Activated naive CD4-positive, alpha-beta T cell treated with anti-CD3 and anti-CD28 coated beads, Interleukin-2, amount 10 ng/mL, durations not matched to agents 7 days and 5 days (primary cell): ENCODE data around the gene SMIM29.

Experiments
- CTCF ChIA-PET: fragments of 350-600 bp; sonication (Branson Sonifier 250); formaldehyde crosslinking; loops from one replicate; lab custom pipeline; 2021; ENCODE audit warnings: antibody characterized with exemption; lab: Charles Lee
- DNase-seq: peaks from one replicate; pipeline ENCODE4 v3.0.0-alpha.2; 2020
- H3K27ac Mint-ChIP-seq: one replicate; pipeline ENCODE4 v1.8.0; 2021; ENCODE audit warnings: mild to moderate bottlenecking, moderate library complexity, mixed read lengths
- H3K27me3 Mint-ChIP-seq: one replicate; pipeline ENCODE4 v1.8.0; 2021; ENCODE audit warnings: mild to moderate bottlenecking, mixed read lengths
- H3K36me3 Mint-ChIP-seq: one replicate; pipeline ENCODE4 v1.8.0; 2021; ENCODE audit warnings: mixed read lengths
- H3K4me1 Mint-ChIP-seq: one replicate; pipeline ENCODE4 v1.8.0; 2021; ENCODE audit warnings: mixed read lengths
- H3K4me3 Mint-ChIP-seq: one replicate; pipeline ENCODE4 v1.8.0; 2021; ENCODE audit warnings: mild to moderate bottlenecking, moderate library complexity, mixed read lengths
- H3K9me3 Mint-ChIP-seq: one replicate; pipeline ENCODE4 v1.8.0; 2021; ENCODE audit warnings: mixed read lengths

Gene SMIM29

GRCh38 chr6:34248727-34249468 is at the start of gene SMIM29:
Gene SMIM29, minus strand, starts transcription at chr6:34249006. Its CDS starts 1,215 bp downstream, at chr6:34247791.
- CTCF ChIA-PET, result interaction anchor here (0.8 to 5.6 kb wide), 21 partner anchors 47 to 360 kb away, joined by 3 to 106 read pairs (median 4); partner anchors contain the start of genes NUDT3 and RPS10
- peaks cover 51% of the 10 kb centered on the region for H3K4me1 Mint-ChIP-seq
- H3K27ac Mint-ChIP-seq, result peak within 1 kb of the TSS; percentile 96
- peaks cover 12% of the 10 kb centered on the region for H3K36me3 Mint-ChIP-seq
- no peaks in the 10 kb centered on the region for H3K9me3 Mint-ChIP-seq
- peak; percentile 98 for DNase-seq
- peaks cover 6% of the 10 kb centered on the region for H3K27me3 Mint-ChIP-seq
- H3K4me3 Mint-ChIP-seq, result peak within 1 kb of the TSS; percentile 96

- no peaks in the 10 kb centered on the region for H3K27me3 Mint-ChIP-seq
Measured at GRCh38 chr6:34295721-34296120, 46.9 kb upstream of the SMIM29 start.

GRCh38 chr6:34292954-34293353 is 44.1 kb upstream of the SMIM29 start:
- no peak for DNase-seq
- CTCF ChIA-PET, result no interaction called here
- H3K4me3 Mint-ChIP-seq, result no peak overlapping the region
- no peak overlapping the region for H3K27ac Mint-ChIP-seq
- H3K27me3 Mint-ChIP-seq, result no peaks in the 10 kb centered on the region
- H3K36me3 Mint-ChIP-seq, result peaks cover 24% of the 10 kb centered on the region
- H3K9me3 Mint-ChIP-seq, result no peaks in the 10 kb centered on the region
- peaks cover 26% of the 10 kb centered on the region for H3K4me1 Mint-ChIP-seq

More at GRCh38 chr6:34295721-34296120, 46.9 kb upstream of the SMIM29 start:
- DNase-seq, result no peak
- peak overlapping the region; percentile 34 for H3K27ac Mint-ChIP-seq
- H3K9me3 Mint-ChIP-seq, result no peaks in the 10 kb centered on the region
- CTCF ChIA-PET, result interaction anchor here (0.9 to 1.4 kb wide), 3 partner anchors 95 to 314 kb away, joined by 3 to 5 read pairs (median 3); no protein-coding TSS in a partner anchor
- H3K4me1 Mint-ChIP-seq, result peaks cover 12% of the 10 kb centered on the region
- no peak overlapping the region for H3K4me3 Mint-ChIP-seq
- H3K36me3 Mint-ChIP-seq, result peaks cover 16% of the 10 kb centered on the region

- Mint-ChIP-seq H3K9me3 (no peaks in the 10 kb centered on the region), H3K27ac (no peak overlapping the region), H3K27me3 (no peaks in the 10 kb centered on the region), H3K36me3 (peaks cover 37% of the 10 kb centered on the region), H3K4me3 (no peak overlapping the region), H3K4me1 (peaks cover 30% of the 10 kb centered on the region)
- CTCF ChIA-PET, result no interaction called here
- DNase-seq, result no peak
Measured at GRCh38 chr6:34289137-34289536, 40.3 kb upstream of the SMIM29 start.

GRCh38 chr6:34288581-34288980 is 39.8 kb upstream of the SMIM29 start:
- no peak overlapping the region for H3K4me3 Mint-ChIP-seq
- peaks cover 39% of the 10 kb centered on the region for H3K36me3 Mint-ChIP-seq

GRCh38 chr6:34285448-34286164 is 36.8 kb upstream of the SMIM29 start:
- no peak for DNase-seq
- peaks cover 32% of the 10 kb centered on the region for H3K4me1 Mint-ChIP-seq
- H3K27me3 Mint-ChIP-seq, result no peaks in the 10 kb centered on the region
- CTCF ChIA-PET, result no interaction called here
- H3K27ac Mint-ChIP-seq, result no peak overlapping the region
- H3K9me3 Mint-ChIP-seq, result no peaks in the 10 kb centered on the region
- peaks cover 31% of the 10 kb centered on the region for H3K36me3 Mint-ChIP-seq
- no peak overlapping the region for H3K4me3 Mint-ChIP-seq

More at GRCh38 chr6:34288581-34288980, 39.8 kb upstream of the SMIM29 start:
- Mint-ChIP-seq H3K27me3 (no peaks in the 10 kb centered on the region), H3K27ac (peak overlapping the region; percentile 25), H3K9me3 (no peaks in the 10 kb centered on the region), H3K4me1 (peaks cover 32% of the 10 kb centered on the region)
- CTCF ChIA-PET, result no interaction called here
- DNase-seq, result peak; percentile 48

GRCh38 chr6:34284563-34285447 is 36.0 kb upstream of the SMIM29 start:
- Mint-ChIP-seq H3K4me1 (peaks cover 31% of the 10 kb centered on the region), H3K9me3 (no peaks in the 10 kb centered on the region), H3K27ac (peak overlapping the region; percentile 56), H3K27me3 (no peaks in the 10 kb centered on the region), H3K4me3 (no peak overlapping the region), H3K36me3 (peaks cover 30% of the 10 kb centered on the region)
- CTCF ChIA-PET, result no interaction called here
- no peak for DNase-seq

GRCh38 chr6:34281702-34282334 is 33.0 kb upstream of the SMIM29 start:
- no peak overlapping the region for H3K4me3 Mint-ChIP-seq
- H3K9me3 Mint-ChIP-seq, result no peaks in the 10 kb centered on the region
- H3K27ac Mint-ChIP-seq, result no peak overlapping the region
- H3K4me1 Mint-ChIP-seq, result peaks cover 21% of the 10 kb centered on the region
- CTCF ChIA-PET, result no interaction called here
- no peak for DNase-seq
- H3K27me3 Mint-ChIP-seq, result no peaks in the 10 kb centered on the region
- peaks cover 24% of the 10 kb centered on the region for H3K36me3 Mint-ChIP-seq

- H3K4me1 Mint-ChIP-seq, result peaks cover 19% of the 10 kb centered on the region
- H3K36me3 Mint-ChIP-seq, result peaks cover 20% of the 10 kb centered on the region
- CTCF ChIA-PET, result interaction anchor here (0.7 kb wide), 1 partner anchor 55 kb away, joined by 4 read pairs; no protein-coding TSS in a partner anchor
- H3K27me3 Mint-ChIP-seq, result no peaks in the 10 kb centered on the region
- no peaks in the 10 kb centered on the region for H3K9me3 Mint-ChIP-seq
- no peak overlapping the region for H3K27ac Mint-ChIP-seq
- DNase-seq, result no peak
- H3K4me3 Mint-ChIP-seq, result no peak overlapping the region
Measured at GRCh38 chr6:34280216-34280615, 31.4 kb upstream of the SMIM29 start.

- Mint-ChIP-seq H3K4me1 (peaks cover 10% of the 10 kb centered on the region), H3K4me3 (no peak overlapping the region), H3K9me3 (no peaks in the 10 kb centered on the region), H3K27me3 (no peaks in the 10 kb centered on the region), H3K27ac (no peak overlapping the region), H3K36me3 (peaks cover 11% of the 10 kb centered on the region)
- CTCF ChIA-PET, result no interaction called here
- DNase-seq, result no peak
Measured at GRCh38 chr6:34278833-34279232, 30.0 kb upstream of the SMIM29 start.

- H3K9me3 Mint-ChIP-seq, result no peaks in the 10 kb centered on the region
- H3K27me3 Mint-ChIP-seq, result no peaks in the 10 kb centered on the region
- peaks cover 10% of the 10 kb centered on the region for H3K36me3 Mint-ChIP-seq
- H3K4me1 Mint-ChIP-seq, result peaks cover 9% of the 10 kb centered on the region
- H3K4me3 Mint-ChIP-seq, result no peak overlapping the region
- CTCF ChIA-PET, result no interaction called here
- no peak for DNase-seq
- no peak overlapping the region for H3K27ac Mint-ChIP-seq
Measured at GRCh38 chr6:34277763-34278112, 28.9 kb upstream of the SMIM29 start.

GRCh38 chr6:34276881-34277762 is 28.3 kb upstream of the SMIM29 start:
- Mint-ChIP-seq H3K9me3 (no peaks in the 10 kb centered on the region), H3K27me3 (no peaks in the 10 kb centered on the region), H3K27ac (no peak overlapping the region), H3K4me1 (peaks cover 9% of the 10 kb centered on the region), H3K4me3 (no peak overlapping the region), H3K36me3 (peaks cover 10% of the 10 kb centered on the region)
- CTCF ChIA-PET, result no interaction called here
- no peak for DNase-seq

GRCh38 chr6:34276191-34276590 is 27.4 kb upstream of the SMIM29 start:
- H3K36me3 Mint-ChIP-seq, result peaks cover 10% of the 10 kb centered on the region
- no peaks in the 10 kb centered on the region for H3K27me3 Mint-ChIP-seq
- H3K4me1 Mint-ChIP-seq, result peaks cover 9% of the 10 kb centered on the region
- DNase-seq, result no peak
- H3K4me3 Mint-ChIP-seq, result no peak overlapping the region
- no peaks in the 10 kb centered on the region for H3K9me3 Mint-ChIP-seq
- no peak overlapping the region for H3K27ac Mint-ChIP-seq
- CTCF ChIA-PET, result no interaction called here
